MM.1S (cell line): ENCODE results near the gene CACNA1G.

Experiments
- CTCF ChIP-seq: fragments of 300-600 bp; sonication (generic); IDR thresholded peaks from 2 replicates; pipeline ENCODE4 v1.5.1; 2016; ENCODE audit warnings: antibody characterized with exemption, low read length, mixed read lengths
- EZH2phosphoT487 ChIP-seq: fragments of 300-600 bp; sonication (generic); IDR thresholded peaks from 2 replicates; pipeline ENCODE4 v1.6.1; 2018; ENCODE audit warnings: antibody characterized with exemption, low read length

- TF ChIP-seq CTCF (no peak), EZH2phosphoT487 (no peak)
Measured at GRCh38 chr17:50613007-50613992, 52.8 kb downstream of the CACNA1G start.
